HEK293 (cell line): ENCODE results near the gene BMX.

Experiments used
- CTCF ChIA-PET: fragments of 350-600 bp; formaldehyde crosslinking; extraction: SDS; loops from one replicate; lab custom pipeline; 2021; ENCODE audit warnings: antibody characterized with exemption; lab: Yijun Ruan, JAX
- POLR2A ChIA-PET: fragments of 300-600 bp; formaldehyde crosslinking; extraction: SDS; loops from one replicate; lab custom pipeline; 2020; ENCODE audit warnings: antibody characterized with exemption, inconsistent platforms; lab: Yijun Ruan, JAX
- H3K27ac ChIP-seq: fragments of 200-500 bp; sonication (Bioruptor generic); 2 replicates; pipeline ENCODE4 v1.5.1; 2014; ENCODE audit warnings: low read depth, low read length, control low read depth, inconsistent platforms; ENCODE audit errors: extremely low read depth
- H3K36me3 ChIP-seq, 2 experiments: fragments of 200-500 bp in 1 of 2; sonication (Bioruptor generic) in 1 of 2; 1 replicate in 1 of 2; 2 replicates in 1 of 2; pipeline ENCODE4 v1.5.1; 2014 to 2017; ENCODE audit warnings: inconsistent platforms in 2 of 2, low read length in 2 of 2; ENCODE audit not compliant: control insufficient read depth in 2 of 2, insufficient read depth in 1 of 2
- H3K4me1 ChIP-seq: fragments of 200-500 bp; sonication (Bioruptor generic); 2 replicates; pipeline ENCODE4 v1.5.1; 2014; ENCODE audit warnings: mild to moderate bottlenecking, low read length, inconsistent platforms; ENCODE audit not compliant: control insufficient read depth, insufficient read depth
- H3K4me3 ChIP-seq: 2 replicates; pipeline ENCODE4 v1.5.1; 2011; ENCODE audit warnings: low read depth, mild to moderate bottlenecking, control low read depth, low read length, moderate library complexity
- H3K9me3 ChIP-seq: fragments of 200-500 bp; sonication (Bioruptor generic); 2 replicates; pipeline ENCODE4 v1.5.1; 2014; ENCODE audit warnings: low read depth, low read length, inconsistent platforms; ENCODE audit not compliant: control insufficient read depth, insufficient read depth
- EGR2 ChIP-seq: fragments of 450-650 bp; formaldehyde crosslinking; IDR thresholded peaks from 2 replicates; pipeline ENCODE4 v1.5.1; 2016; ENCODE audit warnings: low read depth, missing biosample characterization, missing genetic modification characterization
- GFI1B ChIP-seq: fragments of 450-650 bp; formaldehyde crosslinking; IDR thresholded peaks from 2 replicates; pipeline ENCODE4 v1.5.1; 2016; ENCODE audit warnings: missing biosample characterization, missing genetic modification characterization
- GLI2 ChIP-seq: fragments of 450-650 bp; formaldehyde crosslinking; IDR thresholded peaks from 2 replicates; pipeline ENCODE4; 2017; ENCODE audit warnings: missing biosample characterization, missing genetic modification characterization, low read depth, borderline replicate concordance
- KLF16 ChIP-seq: fragments of 450-650 bp; formaldehyde crosslinking; IDR thresholded peaks from 2 replicates; pipeline ENCODE4 v1.5.1; 2017; ENCODE audit warnings: missing biosample characterization, missing genetic modification characterization
- RBAK ChIP-seq: fragments of 450-650 bp; formaldehyde crosslinking; IDR thresholded peaks from 2 replicates; pipeline ENCODE4 v1.5.1; 2016; ENCODE audit warnings: missing biosample characterization, missing genetic modification characterization
- SP7 ChIP-seq: fragments of 450-650 bp; formaldehyde crosslinking; IDR thresholded peaks from 2 replicates; pipeline ENCODE4 v1.5.1; 2016; ENCODE audit warnings: missing biosample characterization, missing genetic modification characterization
- ZFHX2 ChIP-seq: fragments of 450-650 bp; formaldehyde crosslinking; conservative IDR thresholded peaks from 2 replicates; pipeline ENCODE4 v1.5.1; 2016; ENCODE audit warnings: missing biosample characterization, missing genetic modification characterization
- ZFP37 ChIP-seq: fragments of 450-650 bp; formaldehyde crosslinking; IDR thresholded peaks from 2 replicates; pipeline ENCODE4 v1.5.1; 2016; ENCODE audit warnings: missing biosample characterization, missing genetic modification characterization
- ZFP69B ChIP-seq: fragments of 450-650 bp; formaldehyde crosslinking; IDR thresholded peaks from 2 replicates; pipeline ENCODE4 v1.5.1; 2016; ENCODE audit warnings: missing biosample characterization, missing genetic modification characterization
- ZNF114 ChIP-seq: fragments of 450-650 bp; formaldehyde crosslinking; IDR thresholded peaks from 2 replicates; pipeline ENCODE4 v1.5.0; 2017; ENCODE audit warnings: missing biosample characterization, missing genetic modification characterization
- ZNF19 ChIP-seq: fragments of 450-650 bp; formaldehyde crosslinking; IDR thresholded peaks from 2 replicates; pipeline ENCODE4; 2016; ENCODE audit warnings: missing biosample characterization, missing genetic modification characterization, low read depth
- ZNF239 ChIP-seq: fragments of 450-650 bp; formaldehyde crosslinking; IDR thresholded peaks from 2 replicates; pipeline ENCODE4 v1.5.1; 2016; ENCODE audit warnings: missing biosample characterization, missing genetic modification characterization
- ZNF292 ChIP-seq: fragments of 450-650 bp; formaldehyde crosslinking; IDR thresholded peaks from 2 replicates; pipeline ENCODE4 v1.5.1; 2016; ENCODE audit warnings: low read depth, missing biosample characterization, missing genetic modification characterization, borderline replicate concordance
- ZNF510 ChIP-seq: fragments of 450-650 bp; formaldehyde crosslinking; IDR thresholded peaks from 2 replicates; pipeline ENCODE4 v1.5.1; 2018; ENCODE audit warnings: mild to moderate bottlenecking, missing genetic modification characterization, missing biosample characterization; ENCODE audit not compliant: insufficient replicate concordance
- ZNF544 ChIP-seq: fragments of 450-650 bp; formaldehyde crosslinking; IDR thresholded peaks from 2 replicates; pipeline ENCODE4 v1.5.0; 2017; ENCODE audit warnings: missing biosample characterization, missing genetic modification characterization
- ZNF624 ChIP-seq: fragments of 450-650 bp; formaldehyde crosslinking; IDR thresholded peaks from 2 replicates; pipeline ENCODE4 v1.5.1; 2017; ENCODE audit warnings: missing biosample characterization, missing genetic modification characterization
- ZNF654 ChIP-seq: fragments of 450-650 bp; formaldehyde crosslinking; IDR thresholded peaks from 2 replicates; pipeline ENCODE4 v1.5.1; 2016; ENCODE audit warnings: low read depth, missing biosample characterization, missing genetic modification characterization
- ZNF701 ChIP-seq: fragments of 450-650 bp; formaldehyde crosslinking; IDR thresholded peaks from 2 replicates; pipeline ENCODE4 v1.5.1; 2016; ENCODE audit warnings: missing biosample characterization, missing genetic modification characterization
- TF ChIP-seq, protein P1 (sequence below): fragments of 450-650 bp; formaldehyde crosslinking; IDR thresholded peaks from 2 replicates; pipeline ENCODE4 v1.5.1; 2016; ENCODE audit warnings: missing biosample characterization, missing genetic modification characterization
- TF ChIP-seq, protein P2 (sequence below): fragments of 450-650 bp; formaldehyde crosslinking; IDR thresholded peaks from 2 replicates; pipeline ENCODE4 v1.5.1; 2016; ENCODE audit warnings: missing biosample characterization, missing genetic modification characterization
- TF ChIP-seq, protein P3 (sequence below): fragments of 450-650 bp; formaldehyde crosslinking; IDR thresholded peaks from 2 replicates; pipeline ENCODE4 v1.5.1; 2016; ENCODE audit warnings: missing biosample characterization, missing genetic modification characterization
- TF ChIP-seq, protein P4 (sequence below): fragments of 450-650 bp; formaldehyde crosslinking; IDR thresholded peaks from 2 replicates; pipeline ENCODE4 v1.5.1; 2016; ENCODE audit warnings: missing biosample characterization, missing genetic modification characterization

Gene BMX

DNA sequence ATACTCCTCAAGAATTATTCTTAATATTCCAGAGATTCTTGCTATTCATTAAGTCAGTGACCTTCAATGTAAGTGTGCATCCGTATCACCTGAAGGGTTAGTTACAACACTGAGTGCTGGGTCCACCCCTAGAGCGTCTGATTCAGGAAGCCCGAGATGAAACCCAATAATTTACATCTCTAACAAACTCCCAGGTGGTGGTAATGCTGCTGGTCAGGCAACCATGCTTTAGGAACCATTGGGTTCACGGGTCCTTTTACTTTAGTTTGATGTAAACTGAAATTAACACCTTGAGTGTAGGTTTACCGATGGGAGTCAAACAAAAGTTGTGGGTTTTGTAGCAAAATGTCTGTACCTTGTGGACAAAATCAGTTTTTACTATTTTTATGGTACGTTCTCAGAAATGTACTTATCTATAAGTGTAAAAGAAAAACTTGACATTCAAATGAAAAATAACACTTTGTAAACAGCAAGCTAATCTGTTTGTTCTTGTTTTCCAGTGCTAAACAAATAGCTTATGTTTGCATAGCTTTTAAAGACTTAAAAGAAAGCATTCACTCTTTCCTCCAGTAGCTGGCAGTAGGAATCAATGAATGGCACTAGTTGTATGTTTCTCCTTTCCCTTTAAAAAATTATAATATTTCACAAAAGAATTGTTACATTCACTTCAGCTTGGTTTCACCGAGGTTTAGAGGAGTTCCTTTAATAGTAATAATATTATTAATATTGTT lies 67.4 kb downstream of the BMX start:
- POLR2A ChIA-PET = no interaction called here
- Histone ChIP-seq H3K4me1 (no peaks in the 10 kb centered on the region), H3K9me3 (no peaks in the 10 kb centered on the region), H3K36me3 (no peaks in the 10 kb centered on the region), H3K27ac (no peak overlapping the region), H3K4me3 (no peak overlapping the region)
- no peak for TF ChIP-seq EGR2 (tag by site-specific recombination)
- TF ChIP-seq, protein P1, sequence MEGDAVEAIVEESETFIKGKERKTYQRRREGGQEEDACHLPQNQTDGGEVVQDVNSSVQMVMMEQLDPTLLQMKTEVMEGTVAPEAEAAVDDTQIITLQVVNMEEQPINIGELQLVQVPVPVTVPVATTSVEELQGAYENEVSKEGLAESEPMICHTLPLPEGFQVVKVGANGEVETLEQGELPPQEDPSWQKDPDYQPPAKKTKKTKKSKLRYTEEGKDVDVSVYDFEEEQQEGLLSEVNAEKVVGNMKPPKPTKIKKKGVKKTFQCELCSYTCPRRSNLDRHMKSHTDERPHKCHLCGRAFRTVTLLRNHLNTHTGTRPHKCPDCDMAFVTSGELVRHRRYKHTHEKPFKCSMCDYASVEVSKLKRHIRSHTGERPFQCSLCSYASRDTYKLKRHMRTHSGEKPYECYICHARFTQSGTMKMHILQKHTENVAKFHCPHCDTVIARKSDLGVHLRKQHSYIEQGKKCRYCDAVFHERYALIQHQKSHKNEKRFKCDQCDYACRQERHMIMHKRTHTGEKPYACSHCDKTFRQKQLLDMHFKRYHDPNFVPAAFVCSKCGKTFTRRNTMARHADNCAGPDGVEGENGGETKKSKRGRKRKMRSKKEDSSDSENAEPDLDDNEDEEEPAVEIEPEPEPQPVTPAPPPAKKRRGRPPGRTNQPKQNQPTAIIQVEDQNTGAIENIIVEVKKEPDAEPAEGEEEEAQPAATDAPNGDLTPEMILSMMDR = peak; percentile 29; the same call in 1 of the 2 replicates
- TF ChIP-seq ZNF654 (tag by site-specific recombination) = peak; percentile 60
- CTCF ChIA-PET = interaction anchor here (0.5 to 1.6 kb wide), 19 partner anchors 8 to 495 kb away, joined by 3 to 6 read pairs (median 3); partner anchors contain the start of gene BMX

DNA sequence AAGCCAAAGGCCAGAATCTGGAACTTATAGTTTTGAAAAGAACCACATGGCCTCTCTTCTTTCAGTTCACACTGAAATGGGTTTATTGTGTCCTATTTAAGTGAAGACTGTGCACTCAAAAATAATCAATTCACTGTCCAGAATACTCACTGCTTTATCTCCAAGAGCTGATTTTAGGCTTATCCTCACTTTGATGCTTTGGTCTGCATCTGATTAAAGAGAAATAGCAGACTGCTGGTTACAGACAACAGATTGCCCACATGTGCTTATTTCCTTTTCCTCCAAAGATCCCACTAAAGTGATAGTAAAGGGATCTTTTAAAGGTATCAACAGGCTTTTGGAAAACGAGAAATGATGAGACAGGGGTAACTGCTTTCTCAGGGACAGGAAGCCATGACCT lies 69.5 kb downstream of the BMX start:
- no peak overlapping the region for H3K4me3 ChIP-seq
- no peak overlapping the region for H3K27ac ChIP-seq
- no peak for TF ChIP-seq ZNF510 (tag by site-specific recombination)
- TF ChIP-seq ZNF544 (tag by site-specific recombination) = no peak
- TF ChIP-seq, protein P1 = no peak
- no peak for TF ChIP-seq EGR2 (tag by site-specific recombination)
- TF ChIP-seq ZFP37 (tag by site-specific recombination) = no peak
- TF ChIP-seq ZFHX2 = no peak
- TF ChIP-seq ZNF701 = no peak
- no peak for TF ChIP-seq SP7 (tag by site-specific recombination)
- H3K4me1 ChIP-seq = no peaks in the 10 kb centered on the region; the same call in 1 of the 2 replicates
- no peaks in the 10 kb centered on the region for H3K9me3 ChIP-seq
- ChIA-PET POLR2A (no interaction called here), CTCF (interaction anchor here (0.6 to 1.4 kb wide), 5 partner anchors 17 to 188 kb away, joined by 3 to 6 read pairs (median 4); no protein-coding TSS in a partner anchor)
- no peaks in the 10 kb centered on the region for H3K36me3 ChIP-seq

DNA sequence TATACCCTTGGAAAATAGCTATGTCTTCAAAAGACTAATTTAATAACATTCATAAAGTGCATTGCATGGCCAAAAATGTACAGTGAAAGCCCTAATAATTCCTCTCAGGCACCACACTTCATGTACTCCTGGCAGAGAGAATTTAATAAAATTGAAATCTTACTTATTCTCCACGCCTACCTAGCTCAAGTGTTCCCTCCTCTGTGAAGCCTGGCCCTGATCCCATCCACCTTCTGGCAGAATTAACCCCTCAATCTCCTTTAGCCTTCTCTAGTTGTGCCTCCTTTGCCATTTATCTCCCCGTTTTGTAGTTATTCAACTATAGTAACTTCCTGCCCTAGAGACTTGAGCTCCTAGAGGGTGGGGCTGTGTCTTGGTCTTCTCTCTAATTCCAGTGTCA lies 73.4 kb downstream of the BMX start:
- no peak overlapping the region for H3K27ac ChIP-seq
- POLR2A ChIA-PET = no interaction called here
- no peaks in the 10 kb centered on the region for H3K9me3 ChIP-seq
- CTCF ChIA-PET = interaction anchor here (0.7 to 1.3 kb wide), 3 partner anchors 91 to 106 kb away, joined by 3 to 4 read pairs (median 3); no protein-coding TSS in a partner anchor
- no peaks in the 10 kb centered on the region for H3K36me3 ChIP-seq
- H3K4me3 ChIP-seq = no peak overlapping the region
- peaks cover 6% of the 10 kb centered on the region for H3K4me1 ChIP-seq
- TF ChIP-seq, protein P2, sequence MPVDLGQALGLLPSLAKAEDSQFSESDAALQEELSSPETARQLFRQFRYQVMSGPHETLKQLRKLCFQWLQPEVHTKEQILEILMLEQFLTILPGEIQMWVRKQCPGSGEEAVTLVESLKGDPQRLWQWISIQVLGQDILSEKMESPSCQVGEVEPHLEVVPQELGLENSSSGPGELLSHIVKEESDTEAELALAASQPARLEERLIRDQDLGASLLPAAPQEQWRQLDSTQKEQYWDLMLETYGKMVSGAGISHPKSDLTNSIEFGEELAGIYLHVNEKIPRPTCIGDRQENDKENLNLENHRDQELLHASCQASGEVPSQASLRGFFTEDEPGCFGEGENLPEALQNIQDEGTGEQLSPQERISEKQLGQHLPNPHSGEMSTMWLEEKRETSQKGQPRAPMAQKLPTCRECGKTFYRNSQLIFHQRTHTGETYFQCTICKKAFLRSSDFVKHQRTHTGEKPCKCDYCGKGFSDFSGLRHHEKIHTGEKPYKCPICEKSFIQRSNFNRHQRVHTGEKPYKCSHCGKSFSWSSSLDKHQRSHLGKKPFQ = no peak
- TF ChIP-seq KLF16 (tag by site-specific recombination) = no peak
- TF ChIP-seq ZNF292 (tag by site-specific recombination) = no peak
- TF ChIP-seq ZNF19 = no peak
- TF ChIP-seq ZNF239 (tag by site-specific recombination) = no peak
- TF ChIP-seq, protein P3, sequence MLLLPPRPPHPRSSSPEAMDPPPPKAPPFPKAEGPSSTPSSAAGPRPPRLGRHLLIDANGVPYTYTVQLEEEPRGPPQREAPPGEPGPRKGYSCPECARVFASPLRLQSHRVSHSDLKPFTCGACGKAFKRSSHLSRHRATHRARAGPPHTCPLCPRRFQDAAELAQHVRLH (tag by site-specific recombination) = no peak
- TF ChIP-seq ZNF114 = no peak
- TF ChIP-seq, protein P4, sequence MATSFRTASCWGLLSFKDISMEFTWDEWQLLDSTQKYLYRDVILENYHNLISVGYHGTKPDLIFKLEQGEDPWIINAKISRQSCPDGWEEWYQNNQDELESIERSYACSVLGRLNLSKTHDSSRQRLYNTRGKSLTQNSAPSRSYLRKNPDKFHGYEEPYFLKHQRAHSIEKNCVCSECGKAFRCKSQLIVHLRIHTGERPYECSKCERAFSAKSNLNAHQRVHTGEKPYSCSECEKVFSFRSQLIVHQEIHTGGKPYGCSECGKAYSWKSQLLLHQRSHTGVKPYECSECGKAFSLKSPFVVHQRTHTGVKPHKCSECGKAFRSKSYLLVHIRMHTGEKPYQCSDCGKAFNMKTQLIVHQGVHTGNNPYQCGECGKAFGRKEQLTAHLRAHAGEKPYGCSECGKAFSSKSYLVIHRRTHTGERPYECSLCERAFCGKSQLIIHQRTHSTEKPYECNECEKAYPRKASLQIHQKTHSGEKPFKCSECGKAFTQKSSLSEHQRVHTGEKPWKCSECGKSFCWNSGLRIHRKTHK (tag by site-specific recombination) = no peak
- TF ChIP-seq RBAK (tag by site-specific recombination) = no peak
- no peak for TF ChIP-seq GLI2
- no peak for TF ChIP-seq GFI1B
- no peak for TF ChIP-seq ZFP69B
- TF ChIP-seq ZNF624 = no peak
